ENCODE results near the gene XYLT1. TPM values are rescaled to one million over a fixed set of nuclear protein-coding genes. Genes with fewer than 3 reads are reported as not detected.

The XYLT1 gene
- total and polyA plus RNA-seq, 10 of the 15 experiments (the other 5 are each of a cell fraction or from before 2014, with no cell fraction given), result 0.88 to 14.8 (median 5.8) TPM

DNA sequence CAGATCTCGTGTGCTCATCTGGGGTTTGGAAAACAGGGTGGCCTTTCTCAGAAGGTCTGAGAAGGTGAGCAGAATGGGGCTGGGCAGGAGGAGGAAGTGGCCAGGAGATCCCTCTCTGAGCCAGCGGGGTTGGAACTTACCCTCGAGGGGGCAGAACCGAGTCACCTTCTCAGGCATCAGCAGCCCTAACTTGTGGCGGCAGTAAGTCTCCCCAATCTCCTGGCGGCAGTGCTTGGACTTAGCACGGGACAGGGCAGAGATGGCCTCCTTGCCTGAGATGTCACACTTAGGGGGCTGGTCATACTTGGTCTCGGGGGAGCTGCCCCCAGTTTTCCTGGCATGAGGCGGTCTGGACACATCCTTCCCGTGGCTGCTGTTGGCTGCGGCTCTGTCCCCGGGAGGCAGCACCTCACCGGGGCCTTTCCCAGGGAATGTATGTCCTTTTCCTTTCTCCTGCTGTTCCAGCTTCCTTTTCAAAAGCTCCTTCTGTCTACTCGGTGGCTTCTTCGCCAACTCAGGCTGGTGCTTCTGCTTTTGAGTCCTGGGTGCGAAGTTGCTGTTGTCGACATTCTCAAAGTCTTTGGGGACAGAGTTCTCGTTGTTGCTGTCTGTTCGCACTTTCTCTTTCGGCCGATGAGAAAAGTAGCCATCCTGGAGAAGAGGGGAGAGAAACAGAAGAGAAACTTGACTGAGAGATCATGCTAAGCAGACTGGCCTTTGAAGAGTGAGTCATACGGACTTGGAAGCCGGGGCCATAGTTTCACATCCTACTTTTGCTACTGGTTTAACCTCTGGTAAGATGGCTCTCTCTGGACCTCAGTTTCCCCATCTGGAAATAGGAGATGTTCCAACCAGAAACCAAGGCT lies 211.7 kb downstream of the XYLT1 start (continued):
- TF ChIP-seq, protein P1, sequence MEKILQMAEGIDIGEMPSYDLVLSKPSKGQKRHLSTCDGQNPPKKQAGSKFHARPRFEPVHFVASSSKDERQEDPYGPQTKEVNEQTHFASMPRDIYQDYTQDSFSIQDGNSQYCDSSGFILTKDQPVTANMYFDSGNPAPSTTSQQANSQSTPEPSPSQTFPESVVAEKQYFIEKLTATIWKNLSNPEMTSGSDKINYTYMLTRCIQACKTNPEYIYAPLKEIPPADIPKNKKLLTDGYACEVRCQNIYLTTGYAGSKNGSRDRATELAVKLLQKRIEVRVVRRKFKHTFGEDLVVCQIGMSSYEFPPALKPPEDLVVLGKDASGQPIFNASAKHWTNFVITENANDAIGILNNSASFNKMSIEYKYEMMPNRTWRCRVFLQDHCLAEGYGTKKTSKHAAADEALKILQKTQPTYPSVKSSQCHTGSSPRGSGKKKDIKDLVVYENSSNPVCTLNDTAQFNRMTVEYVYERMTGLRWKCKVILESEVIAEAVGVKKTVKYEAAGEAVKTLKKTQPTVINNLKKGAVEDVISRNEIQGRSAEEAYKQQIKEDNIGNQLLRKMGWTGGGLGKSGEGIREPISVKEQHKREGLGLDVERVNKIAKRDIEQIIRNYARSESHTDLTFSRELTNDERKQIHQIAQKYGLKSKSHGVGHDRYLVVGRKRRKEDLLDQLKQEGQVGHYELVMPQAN (conservative IDR thresholded peaks at IDR 0.05), result peak; percentile 28
- no peak for TF ChIP-seq RAD51 (IDR thresholded peaks at IDR 0.05)
- no peak for TF ChIP-seq NR2C2 (IDR thresholded peaks at IDR 0.05; ENCODE audit: borderline replicate concordance, control insufficient read depth, insufficient read length, low read depth)
- TF ChIP-seq SIX5 (IDR thresholded peaks at IDR 0.05; ENCODE audit: low read depth, low read length, severe bottlenecking), result no peak
- peak; percentile 64 for TF ChIP-seq RUNX3 (IDR thresholded peaks at IDR 0.05; ENCODE audit: low read length)
- TF ChIP-seq RBBP5 (conservative IDR thresholded peaks at IDR 0.05), result no peak
- TF ChIP-seq GATAD2B (conservative IDR thresholded peaks at IDR 0.05; ENCODE audit: low read depth), result peak; percentile 55; the same call in 1 of the 2 replicates
- TF ChIP-seq JUND (IDR thresholded peaks at IDR 0.05; ENCODE audit: low read depth, low read length), result peak; percentile 63; the same call in 1 of the 2 replicates
- TF ChIP-seq LARP7 (IDR thresholded peaks at IDR 0.05), result peak; percentile 69; the same call in 1 of the 2 replicates
- no peak for TF ChIP-seq SREBF1 (IDR thresholded peaks at IDR 0.05; ENCODE audit: low read length)
- TF ChIP-seq, protein P2, sequence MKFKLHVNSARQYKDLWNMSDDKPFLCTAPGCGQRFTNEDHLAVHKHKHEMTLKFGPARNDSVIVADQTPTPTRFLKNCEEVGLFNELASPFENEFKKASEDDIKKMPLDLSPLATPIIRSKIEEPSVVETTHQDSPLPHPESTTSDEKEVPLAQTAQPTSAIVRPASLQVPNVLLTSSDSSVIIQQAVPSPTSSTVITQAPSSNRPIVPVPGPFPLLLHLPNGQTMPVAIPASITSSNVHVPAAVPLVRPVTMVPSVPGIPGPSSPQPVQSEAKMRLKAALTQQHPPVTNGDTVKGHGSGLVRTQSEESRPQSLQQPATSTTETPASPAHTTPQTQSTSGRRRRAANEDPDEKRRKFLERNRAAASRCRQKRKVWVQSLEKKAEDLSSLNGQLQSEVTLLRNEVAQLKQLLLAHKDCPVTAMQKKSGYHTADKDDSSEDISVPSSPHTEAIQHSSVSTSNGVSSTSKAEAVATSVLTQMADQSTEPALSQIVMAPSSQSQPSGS (IDR thresholded peaks at IDR 0.05; ENCODE audit: low read length), result peak; percentile 69
- peak; percentile 13 to 66; a peak in 1 of 4 replicates for TF ChIP-seq BHLHE40 (IDR thresholded peaks at IDR 0.05; ENCODE audit: borderline replicate concordance in 1 of 2, low read depth in 2 of 2, low read length in 1 of 2)
- TF ChIP-seq GABPA (IDR thresholded peaks at IDR 0.05; ENCODE audit: low read depth), result no peak
- no peak for TF ChIP-seq PML (IDR thresholded peaks at IDR 0.05; ENCODE audit: low read length)
- TF ChIP-seq BACH1 (IDR thresholded peaks at IDR 0.05; ENCODE audit: borderline replicate concordance), result no peak
- TF ChIP-seq, protein P3, sequence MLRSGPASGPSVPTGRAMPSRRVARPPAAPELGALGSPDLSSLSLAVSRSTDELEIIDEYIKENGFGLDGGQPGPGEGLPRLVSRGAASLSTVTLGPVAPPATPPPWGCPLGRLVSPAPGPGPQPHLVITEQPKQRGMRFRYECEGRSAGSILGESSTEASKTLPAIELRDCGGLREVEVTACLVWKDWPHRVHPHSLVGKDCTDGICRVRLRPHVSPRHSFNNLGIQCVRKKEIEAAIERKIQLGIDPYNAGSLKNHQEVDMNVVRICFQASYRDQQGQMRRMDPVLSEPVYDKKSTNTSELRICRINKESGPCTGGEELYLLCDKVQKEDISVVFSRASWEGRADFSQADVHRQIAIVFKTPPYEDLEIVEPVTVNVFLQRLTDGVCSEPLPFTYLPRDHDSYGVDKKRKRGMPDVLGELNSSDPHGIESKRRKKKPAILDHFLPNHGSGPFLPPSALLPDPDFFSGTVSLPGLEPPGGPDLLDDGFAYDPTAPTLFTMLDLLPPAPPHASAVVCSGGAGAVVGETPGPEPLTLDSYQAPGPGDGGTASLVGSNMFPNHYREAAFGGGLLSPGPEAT (IDR thresholded peaks at IDR 0.05; ENCODE audit: low read depth), result peak; percentile 87
- TF ChIP-seq, protein P4, sequence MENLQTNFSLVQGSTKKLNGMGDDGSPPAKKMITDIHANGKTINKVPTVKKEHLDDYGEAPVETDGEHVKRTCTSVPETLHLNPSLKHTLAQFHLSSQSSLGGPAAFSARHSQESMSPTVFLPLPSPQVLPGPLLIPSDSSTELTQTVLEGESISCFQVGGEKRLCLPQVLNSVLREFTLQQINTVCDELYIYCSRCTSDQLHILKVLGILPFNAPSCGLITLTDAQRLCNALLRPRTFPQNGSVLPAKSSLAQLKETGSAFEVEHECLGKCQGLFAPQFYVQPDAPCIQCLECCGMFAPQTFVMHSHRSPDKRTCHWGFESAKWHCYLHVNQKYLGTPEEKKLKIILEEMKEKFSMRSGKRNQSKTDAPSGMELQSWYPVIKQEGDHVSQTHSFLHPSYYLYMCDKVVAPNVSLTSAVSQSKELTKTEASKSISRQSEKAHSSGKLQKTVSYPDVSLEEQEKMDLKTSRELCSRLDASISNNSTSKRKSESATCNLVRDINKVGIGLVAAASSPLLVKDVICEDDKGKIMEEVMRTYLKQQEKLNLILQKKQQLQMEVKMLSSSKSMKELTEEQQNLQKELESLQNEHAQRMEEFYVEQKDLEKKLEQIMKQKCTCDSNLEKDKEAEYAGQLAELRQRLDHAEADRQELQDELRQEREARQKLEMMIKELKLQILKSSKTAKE (IDR thresholded peaks at IDR 0.05; ENCODE audit: low read depth, poor library complexity, severe bottlenecking), result peak; percentile 73
- TF ChIP-seq NFYA (IDR thresholded peaks at IDR 0.05; ENCODE audit: borderline replicate concordance, low read depth, low read length), result no peak
- TF ChIP-seq MYB (IDR thresholded peaks at IDR 0.05; ENCODE audit: borderline replicate concordance, low read depth, low read length), result no peak
- TF ChIP-seq RELA (IDR thresholded peaks at IDR 0.05; ENCODE audit: borderline replicate concordance, partially characterized antibody), result peak; percentile 45
- TF ChIP-seq BMI1 (IDR thresholded peaks at IDR 0.05; ENCODE audit: borderline replicate concordance), result peak; percentile 20; the same call in 1 of the 2 replicates
- TF ChIP-seq, protein P5, sequence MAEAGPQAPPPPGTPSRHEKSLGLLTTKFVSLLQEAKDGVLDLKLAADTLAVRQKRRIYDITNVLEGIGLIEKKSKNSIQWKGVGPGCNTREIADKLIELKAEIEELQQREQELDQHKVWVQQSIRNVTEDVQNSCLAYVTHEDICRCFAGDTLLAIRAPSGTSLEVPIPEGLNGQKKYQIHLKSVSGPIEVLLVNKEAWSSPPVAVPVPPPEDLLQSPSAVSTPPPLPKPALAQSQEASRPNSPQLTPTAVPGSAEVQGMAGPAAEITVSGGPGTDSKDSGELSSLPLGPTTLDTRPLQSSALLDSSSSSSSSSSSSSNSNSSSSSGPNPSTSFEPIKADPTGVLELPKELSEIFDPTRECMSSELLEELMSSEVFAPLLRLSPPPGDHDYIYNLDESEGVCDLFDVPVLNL (IDR thresholded peaks at IDR 0.05; ENCODE audit: low read depth, low read length), result no peak

All from GM12878 (cell line).